NCI-H1417 treated with DMSO at 0.1 percent for 48 hours (cell line): Measurements from ENCODE around the gene S100A10.

Source experiments
- DNase-seq: peaks from one replicate; lab custom pipeline; 2025; lab: John Stamatoyannopoulos, UW

The S100A10 gene

GRCh38 chr1:151961833-151962232, 31.8 kb downstream of the S100A10 start:
- DNase-seq, result no peak

- no peak for DNase-seq
Measured at GRCh38 chr1:151960780-151961513, 32.7 kb downstream of the S100A10 start.

GRCh38 chr1:151958959-151959358, 34.7 kb downstream of the S100A10 start:
- DNase-seq, result no peak

- no peak for DNase-seq
Measured at GRCh38 chr1:151956957-151957497, 36.6 kb downstream of the S100A10 start.

GRCh38 chr1:151953409-151954094, 40.1 kb downstream of the S100A10 start:
- no peak for DNase-seq

GRCh38 chr1:151952811-151953210, 40.8 kb downstream of the S100A10 start:
- DNase-seq, result no peak

GRCh38 chr1:151949371-151950193, 44.1 kb downstream of the S100A10 start:
- DNase-seq, result no peak

- no peak for DNase-seq
Measured at GRCh38 chr1:151948506-151948905, 45.2 kb downstream of the S100A10 start.

GRCh38 chr1:151947140-151947539, 46.5 kb downstream of the S100A10 start:
- no peak for DNase-seq

GRCh38 chr1:151945725-151946722, 47.6 kb downstream of the S100A10 start:
- no peak for DNase-seq

- no peak for DNase-seq
Measured at GRCh38 chr1:151944857-151945575, 48.6 kb downstream of the S100A10 start.

GRCh38 chr1:151944126-151944856, 49.4 kb downstream of the S100A10 start:
- DNase-seq, result no peak

GRCh38 chr1:151943591-151943990, 50.1 kb downstream of the S100A10 start:
- no peak for DNase-seq

GRCh38 chr1:151942882-151943281, 50.8 kb downstream of the S100A10 start:
- DNase-seq, result no peak

GRCh38 chr1:151940541-151940940, 53.1 kb downstream of the S100A10 start:
- DNase-seq, result no peak

GRCh38 chr1:151939779-151940178, 53.9 kb downstream of the S100A10 start:
- no peak for DNase-seq

- no peak for DNase-seq
Measured at GRCh38 chr1:151939141-151939540, 54.5 kb downstream of the S100A10 start.

- DNase-seq, result no peak
Measured at GRCh38 chr1:151936653-151937052, 57.0 kb downstream of the S100A10 start.

- no peak for DNase-seq
Measured at GRCh38 chr1:151935894-151936602, 57.6 kb downstream of the S100A10 start.
